HEK293 (cell line): ENCODE measurements around the gene ARHGAP15.

ENCODE experiments used
- CTCF ChIA-PET: fragments of 350-600 bp; formaldehyde crosslinking; extraction: SDS; loops from one replicate; lab custom pipeline; 2021; ENCODE audit warnings: antibody characterized with exemption; lab: Yijun Ruan, JAX
- POLR2A ChIA-PET: fragments of 300-600 bp; formaldehyde crosslinking; extraction: SDS; loops from one replicate; lab custom pipeline; 2020; ENCODE audit warnings: antibody characterized with exemption, inconsistent platforms; lab: Yijun Ruan, JAX
- H3K27ac ChIP-seq: fragments of 200-500 bp; sonication (Bioruptor generic); 2 replicates; pipeline ENCODE4 v1.5.1; 2014; ENCODE audit warnings: low read depth, low read length, control low read depth, inconsistent platforms; ENCODE audit errors: extremely low read depth
- H3K36me3 ChIP-seq, 2 experiments: fragments of 200-500 bp in 1 of 2; sonication (Bioruptor generic) in 1 of 2; 1 replicate in 1 of 2; 2 replicates in 1 of 2; pipeline ENCODE4 v1.5.1; 2014 to 2017; ENCODE audit warnings: inconsistent platforms in 2 of 2, low read length in 2 of 2; ENCODE audit not compliant: control insufficient read depth in 2 of 2, insufficient read depth in 1 of 2
- H3K4me1 ChIP-seq: fragments of 200-500 bp; sonication (Bioruptor generic); 2 replicates; pipeline ENCODE4 v1.5.1; 2014; ENCODE audit warnings: mild to moderate bottlenecking, low read length, inconsistent platforms; ENCODE audit not compliant: control insufficient read depth, insufficient read depth
- H3K4me3 ChIP-seq: 2 replicates; pipeline ENCODE4 v1.5.1; 2011; ENCODE audit warnings: low read depth, mild to moderate bottlenecking, control low read depth, low read length, moderate library complexity
- H3K9me3 ChIP-seq: fragments of 200-500 bp; sonication (Bioruptor generic); 2 replicates; pipeline ENCODE4 v1.5.1; 2014; ENCODE audit warnings: low read depth, low read length, inconsistent platforms; ENCODE audit not compliant: control insufficient read depth, insufficient read depth
- EGR2 ChIP-seq: fragments of 450-650 bp; formaldehyde crosslinking; IDR thresholded peaks from 2 replicates; pipeline ENCODE4 v1.5.1; 2016; ENCODE audit warnings: low read depth, missing biosample characterization, missing genetic modification characterization
- GLIS1 ChIP-seq: fragments of 450-650 bp; formaldehyde crosslinking; IDR thresholded peaks from 2 replicates; pipeline ENCODE4 v1.5.1; 2016; ENCODE audit warnings: missing biosample characterization, missing genetic modification characterization
- IKZF3 ChIP-seq: fragments of 450-650 bp; IDR thresholded peaks from 2 replicates; pipeline ENCODE4 v1.5.0; 2018; ENCODE audit warnings: missing biosample characterization, mild to moderate bottlenecking, missing genetic modification characterization, moderate library complexity
- KLF7 ChIP-seq: fragments of 450-650 bp; formaldehyde crosslinking; IDR thresholded peaks from 2 replicates; pipeline ENCODE4 v1.5.1; 2016; ENCODE audit warnings: missing biosample characterization, missing genetic modification characterization, borderline replicate concordance
- SCRT2 ChIP-seq: fragments of 450-650 bp; formaldehyde crosslinking; IDR thresholded peaks from 2 replicates; pipeline ENCODE4 v1.5.1; 2016; ENCODE audit warnings: missing biosample characterization, missing genetic modification characterization
- WT1 ChIP-seq: fragments of 450-650 bp; formaldehyde crosslinking; IDR thresholded peaks from 2 replicates; pipeline ENCODE4 v1.5.1; 2016; ENCODE audit warnings: missing biosample characterization, missing genetic modification characterization
- YY1 ChIP-seq: fragments of 450-650 bp; formaldehyde crosslinking; IDR thresholded peaks from 2 replicates; pipeline ENCODE4 v1.5.1; 2018; ENCODE audit warnings: missing biosample characterization, missing genetic modification characterization
- ZFP41 ChIP-seq: fragments of 450-650 bp; formaldehyde crosslinking; IDR thresholded peaks from 2 replicates; pipeline ENCODE4 v1.5.1; 2016; ENCODE audit warnings: missing biosample characterization, missing genetic modification characterization, borderline replicate concordance
- ZNF146 ChIP-seq: fragments of 450-650 bp; formaldehyde crosslinking; IDR thresholded peaks from 2 replicates; pipeline ENCODE4 v1.5.1; 2016; ENCODE audit warnings: missing biosample characterization, missing genetic modification characterization
- ZNF302 ChIP-seq: fragments of 450-650 bp; formaldehyde crosslinking; IDR thresholded peaks from 2 replicates; pipeline ENCODE4 v1.5.1; 2016; ENCODE audit warnings: missing biosample characterization, missing genetic modification characterization, low read depth
- ZNF354C ChIP-seq: fragments of 450-650 bp; formaldehyde crosslinking; IDR thresholded peaks from 2 replicates; pipeline ENCODE4 v1.5.1; 2016; ENCODE audit warnings: missing biosample characterization, missing genetic modification characterization, low read depth, borderline replicate concordance
- ZNF48 ChIP-seq: fragments of 450-650 bp; formaldehyde crosslinking; IDR thresholded peaks from 2 replicates; pipeline ENCODE4 v1.5.1; 2016; ENCODE audit warnings: missing biosample characterization, missing genetic modification characterization
- ZNF510 ChIP-seq: fragments of 450-650 bp; formaldehyde crosslinking; IDR thresholded peaks from 2 replicates; pipeline ENCODE4 v1.5.1; 2018; ENCODE audit warnings: mild to moderate bottlenecking, missing genetic modification characterization, missing biosample characterization; ENCODE audit not compliant: insufficient replicate concordance
- ZNF558 ChIP-seq: fragments of 450-650 bp; formaldehyde crosslinking; IDR thresholded peaks from 2 replicates; pipeline ENCODE4 v1.5.1; 2016; ENCODE audit warnings: missing biosample characterization, missing genetic modification characterization
- TF ChIP-seq, protein P1 (sequence below): fragments of 450-650 bp; formaldehyde crosslinking; IDR thresholded peaks from 2 replicates; pipeline ENCODE4 v1.5.1; 2016; ENCODE audit warnings: missing biosample characterization, missing genetic modification characterization, borderline replicate concordance
- TF ChIP-seq, protein P2 (sequence below): fragments of 450-650 bp; formaldehyde crosslinking; conservative IDR thresholded peaks from 2 replicates; pipeline ENCODE4 v1.5.1; 2016; ENCODE audit warnings: low read depth, missing biosample characterization, missing genetic modification characterization
- TF ChIP-seq, protein P3 (sequence below): fragments of 450-650 bp; formaldehyde crosslinking; IDR thresholded peaks from 2 replicates; pipeline ENCODE4 v1.5.1; 2016; ENCODE audit warnings: missing biosample characterization, missing genetic modification characterization, low read depth
- TF ChIP-seq, protein P4 (sequence below): fragments of 450-650 bp; formaldehyde crosslinking; IDR thresholded peaks from 2 replicates; pipeline ENCODE4 v1.5.1; 2016; ENCODE audit warnings: missing biosample characterization, missing genetic modification characterization

Gene ARHGAP15

DNA sequence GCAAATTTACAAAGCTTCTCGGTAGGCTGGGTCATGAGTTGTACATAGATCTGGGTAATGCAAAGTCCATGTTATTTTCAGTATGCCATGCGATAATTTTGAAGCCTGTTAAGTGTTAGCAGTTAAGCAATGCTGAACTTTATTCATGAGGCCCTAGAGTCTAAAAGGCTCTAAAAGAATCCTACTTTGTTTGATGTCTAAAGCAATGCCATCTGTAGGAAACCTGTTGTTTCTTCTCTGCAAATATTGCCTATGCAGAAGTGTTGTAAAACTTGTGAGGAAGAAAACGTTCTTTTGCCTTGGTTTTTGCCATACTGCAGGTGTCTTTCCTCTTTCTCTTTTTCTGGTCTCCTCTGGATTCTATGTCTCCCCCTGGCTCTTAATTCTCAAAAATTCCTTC, 9.1 kb downstream of the ARHGAP15 start (continued):
- no peak for TF ChIP-seq IKZF3 (tag by site-specific recombination)
- TF ChIP-seq ZNF302 (tag by site-specific recombination), result no peak
- no peak for TF ChIP-seq SCRT2 (tag by site-specific recombination)
- TF ChIP-seq EGR2, result no peak
- no peak for TF ChIP-seq GLIS1 (tag by site-specific recombination)
- TF ChIP-seq ZNF558 (tag by site-specific recombination), result no peak
- no peak for TF ChIP-seq ZNF146
- TF ChIP-seq ZNF48 (tag by site-specific recombination), result no peak
- no peak for TF ChIP-seq ZFP41 (tag by site-specific recombination)

DNA sequence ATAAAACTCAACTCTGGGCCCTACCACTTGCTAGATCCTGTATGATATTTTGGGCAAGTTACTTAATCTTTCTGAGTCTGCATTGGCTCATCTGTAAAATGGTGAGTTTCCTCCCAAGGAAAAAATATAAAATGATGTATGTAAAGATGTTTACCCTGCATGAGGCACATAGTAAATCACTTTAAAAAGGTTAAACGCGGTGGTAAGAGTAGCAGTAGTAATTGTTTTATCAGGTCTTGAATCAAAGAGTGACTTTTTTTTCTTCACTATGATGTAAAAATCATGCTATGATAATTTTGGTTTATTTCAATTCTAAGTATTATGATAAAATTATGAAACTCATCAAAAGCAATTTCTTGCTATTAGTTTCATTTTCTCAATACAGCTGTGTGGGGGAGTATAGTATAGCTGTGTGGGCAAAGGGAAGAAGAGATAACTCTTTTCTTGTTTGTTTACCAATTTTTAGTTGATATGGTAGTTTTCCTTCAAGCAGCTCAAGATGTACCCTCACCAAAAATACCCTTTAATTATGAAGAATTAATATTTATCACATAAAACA, 10.7 kb downstream of the ARHGAP15 start:
- POLR2A ChIA-PET, result no interaction called here
- Histone ChIP-seq H3K9me3 (no peaks in the 10 kb centered on the region), H3K27ac (no peak overlapping the region), H3K4me3 (no peak overlapping the region), H3K36me3 (no peaks in the 10 kb centered on the region), H3K4me1 (no peaks in the 10 kb centered on the region)
- CTCF ChIA-PET, result interaction anchor here (0.5 to 0.8 kb wide), 2 partner anchors 90 to 119 kb away, joined by 3 read pairs; no protein-coding TSS in a partner anchor
- TF ChIP-seq, protein P1, sequence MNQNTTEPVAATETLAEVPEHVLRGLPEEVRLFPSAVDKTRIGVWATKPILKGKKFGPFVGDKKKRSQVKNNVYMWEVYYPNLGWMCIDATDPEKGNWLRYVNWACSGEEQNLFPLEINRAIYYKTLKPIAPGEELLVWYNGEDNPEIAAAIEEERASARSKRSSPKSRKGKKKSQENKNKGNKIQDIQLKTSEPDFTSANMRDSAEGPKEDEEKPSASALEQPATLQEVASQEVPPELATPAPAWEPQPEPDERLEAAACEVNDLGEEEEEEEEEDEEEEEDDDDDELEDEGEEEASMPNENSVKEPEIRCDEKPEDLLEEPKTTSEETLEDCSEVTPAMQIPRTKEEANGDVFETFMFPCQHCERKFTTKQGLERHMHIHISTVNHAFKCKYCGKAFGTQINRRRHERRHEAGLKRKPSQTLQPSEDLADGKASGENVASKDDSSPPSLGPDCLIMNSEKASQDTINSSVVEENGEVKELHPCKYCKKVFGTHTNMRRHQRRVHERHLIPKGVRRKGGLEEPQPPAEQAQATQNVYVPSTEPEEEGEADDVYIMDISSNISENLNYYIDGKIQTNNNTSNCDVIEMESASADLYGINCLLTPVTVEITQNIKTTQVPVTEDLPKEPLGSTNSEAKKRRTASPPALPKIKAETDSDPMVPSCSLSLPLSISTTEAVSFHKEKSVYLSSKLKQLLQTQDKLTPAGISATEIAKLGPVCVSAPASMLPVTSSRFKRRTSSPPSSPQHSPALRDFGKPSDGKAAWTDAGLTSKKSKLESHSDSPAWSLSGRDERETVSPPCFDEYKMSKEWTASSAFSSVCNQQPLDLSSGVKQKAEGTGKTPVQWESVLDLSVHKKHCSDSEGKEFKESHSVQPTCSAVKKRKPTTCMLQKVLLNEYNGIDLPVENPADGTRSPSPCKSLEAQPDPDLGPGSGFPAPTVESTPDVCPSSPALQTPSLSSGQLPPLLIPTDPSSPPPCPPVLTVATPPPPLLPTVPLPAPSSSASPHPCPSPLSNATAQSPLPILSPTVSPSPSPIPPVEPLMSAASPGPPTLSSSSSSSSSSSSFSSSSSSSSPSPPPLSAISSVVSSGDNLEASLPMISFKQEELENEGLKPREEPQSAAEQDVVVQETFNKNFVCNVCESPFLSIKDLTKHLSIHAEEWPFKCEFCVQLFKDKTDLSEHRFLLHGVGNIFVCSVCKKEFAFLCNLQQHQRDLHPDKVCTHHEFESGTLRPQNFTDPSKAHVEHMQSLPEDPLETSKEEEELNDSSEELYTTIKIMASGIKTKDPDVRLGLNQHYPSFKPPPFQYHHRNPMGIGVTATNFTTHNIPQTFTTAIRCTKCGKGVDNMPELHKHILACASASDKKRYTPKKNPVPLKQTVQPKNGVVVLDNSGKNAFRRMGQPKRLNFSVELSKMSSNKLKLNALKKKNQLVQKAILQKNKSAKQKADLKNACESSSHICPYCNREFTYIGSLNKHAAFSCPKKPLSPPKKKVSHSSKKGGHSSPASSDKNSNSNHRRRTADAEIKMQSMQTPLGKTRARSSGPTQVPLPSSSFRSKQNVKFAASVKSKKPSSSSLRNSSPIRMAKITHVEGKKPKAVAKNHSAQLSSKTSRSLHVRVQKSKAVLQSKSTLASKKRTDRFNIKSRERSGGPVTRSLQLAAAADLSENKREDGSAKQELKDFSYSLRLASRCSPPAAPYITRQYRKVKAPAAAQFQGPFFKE (tag by site-specific recombination), result no peak

DNA sequence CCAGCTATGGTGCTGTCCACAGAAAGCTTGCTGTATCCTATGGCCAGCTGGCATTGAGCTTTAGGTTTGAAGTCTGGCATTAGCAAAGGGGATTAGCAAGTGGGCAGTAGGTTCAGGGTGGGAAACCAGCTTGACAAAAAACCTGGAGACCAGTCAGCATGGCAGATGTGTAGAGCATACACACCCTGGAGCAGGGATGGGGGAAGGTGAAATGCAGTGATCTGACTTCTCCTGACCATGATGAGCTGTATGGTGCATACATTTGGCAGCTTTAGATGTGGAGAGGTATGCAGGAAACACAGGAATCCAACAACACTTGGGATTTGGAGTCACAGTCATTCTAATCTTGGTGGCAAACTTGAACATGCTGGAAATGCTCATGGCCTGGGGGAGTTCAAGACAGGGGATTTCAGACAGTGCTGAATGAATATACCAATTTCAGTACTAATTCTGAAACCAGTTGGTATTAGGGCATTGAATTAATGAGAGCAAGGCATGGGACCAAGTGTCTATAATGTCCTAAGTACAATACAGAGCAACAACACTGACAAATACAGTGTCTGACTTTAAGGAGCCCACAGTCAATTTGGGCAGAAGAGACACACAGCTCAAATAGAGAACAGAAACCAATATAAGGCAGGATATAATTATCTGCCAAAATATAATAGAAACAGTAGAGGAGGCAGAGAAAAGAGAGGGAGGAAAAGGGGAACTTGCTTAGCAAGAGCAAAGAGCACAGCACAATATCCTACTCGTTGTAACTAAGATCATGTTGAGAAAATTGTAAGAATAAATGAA, 11.8 kb downstream of the ARHGAP15 start:
- no peaks in the 10 kb centered on the region for H3K4me1 ChIP-seq
- no peak overlapping the region for H3K4me3 ChIP-seq
- no peak overlapping the region for H3K27ac ChIP-seq
- H3K9me3 ChIP-seq, result no peaks in the 10 kb centered on the region
- no peaks in the 10 kb centered on the region for H3K36me3 ChIP-seq
- POLR2A ChIA-PET, result no interaction called here
- CTCF ChIA-PET, result interaction anchor here (0.6 to 0.8 kb wide), 3 partner anchors 19 to 231 kb away, joined by 3 read pairs; no protein-coding TSS in a partner anchor
- TF ChIP-seq, protein P2, sequence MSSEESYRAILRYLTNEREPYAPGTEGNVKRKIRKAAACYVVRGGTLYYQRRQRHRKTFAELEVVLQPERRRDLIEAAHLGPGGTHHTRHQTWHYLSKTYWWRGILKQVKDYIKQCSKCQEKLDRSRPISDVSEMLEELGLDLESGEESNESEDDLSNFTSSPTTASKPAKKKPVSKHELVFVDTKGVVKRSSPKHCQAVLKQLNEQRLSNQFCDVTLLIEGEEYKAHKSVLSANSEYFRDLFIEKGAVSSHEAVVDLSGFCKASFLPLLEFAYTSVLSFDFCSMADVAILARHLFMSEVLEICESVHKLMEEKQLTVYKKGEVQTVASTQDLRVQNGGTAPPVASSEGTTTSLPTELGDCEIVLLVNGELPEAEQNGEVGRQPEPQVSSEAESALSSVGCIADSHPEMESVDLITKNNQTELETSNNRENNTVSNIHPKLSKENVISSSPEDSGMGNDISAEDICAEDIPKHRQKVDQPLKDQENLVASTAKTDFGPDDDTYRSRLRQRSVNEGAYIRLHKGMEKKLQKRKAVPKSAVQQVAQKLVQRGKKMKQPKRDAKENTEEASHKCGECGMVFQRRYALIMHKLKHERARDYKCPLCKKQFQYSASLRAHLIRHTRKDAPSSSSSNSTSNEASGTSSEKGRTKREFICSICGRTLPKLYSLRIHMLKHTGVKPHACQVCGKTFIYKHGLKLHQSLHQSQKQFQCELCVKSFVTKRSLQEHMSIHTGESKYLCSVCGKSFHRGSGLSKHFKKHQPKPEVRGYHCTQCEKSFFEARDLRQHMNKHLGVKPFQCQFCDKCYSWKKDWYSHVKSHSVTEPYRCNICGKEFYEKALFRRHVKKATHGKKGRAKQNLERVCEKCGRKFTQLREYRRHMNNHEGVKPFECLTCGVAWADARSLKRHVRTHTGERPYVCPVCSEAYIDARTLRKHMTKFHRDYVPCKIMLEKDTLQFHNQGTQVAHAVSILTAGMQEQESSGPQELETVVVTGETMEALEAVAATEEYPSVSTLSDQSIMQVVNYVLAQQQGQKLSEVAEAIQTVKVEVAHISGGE (tag by site-specific recombination), result no peak
- TF ChIP-seq ZNF302 (tag by site-specific recombination), result no peak
- TF ChIP-seq, protein P3, sequence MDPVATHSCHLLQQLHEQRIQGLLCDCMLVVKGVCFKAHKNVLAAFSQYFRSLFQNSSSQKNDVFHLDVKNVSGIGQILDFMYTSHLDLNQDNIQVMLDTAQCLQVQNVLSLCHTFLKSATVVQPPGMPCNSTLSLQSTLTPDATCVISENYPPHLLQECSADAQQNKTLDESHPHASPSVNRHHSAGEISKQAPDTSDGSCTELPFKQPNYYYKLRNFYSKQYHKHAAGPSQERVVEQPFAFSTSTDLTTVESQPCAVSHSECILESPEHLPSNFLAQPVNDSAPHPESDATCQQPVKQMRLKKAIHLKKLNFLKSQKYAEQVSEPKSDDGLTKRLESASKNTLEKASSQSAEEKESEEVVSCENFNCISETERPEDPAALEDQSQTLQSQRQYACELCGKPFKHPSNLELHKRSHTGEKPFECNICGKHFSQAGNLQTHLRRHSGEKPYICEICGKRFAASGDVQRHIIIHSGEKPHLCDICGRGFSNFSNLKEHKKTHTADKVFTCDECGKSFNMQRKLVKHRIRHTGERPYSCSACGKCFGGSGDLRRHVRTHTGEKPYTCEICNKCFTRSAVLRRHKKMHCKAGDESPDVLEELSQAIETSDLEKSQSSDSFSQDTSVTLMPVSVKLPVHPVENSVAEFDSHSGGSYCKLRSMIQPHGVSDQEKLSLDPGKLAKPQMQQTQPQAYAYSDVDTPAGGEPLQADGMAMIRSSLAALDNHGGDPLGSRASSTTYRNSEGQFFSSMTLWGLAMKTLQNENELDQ (tag by site-specific recombination), result no peak
- TF ChIP-seq, protein P4, sequence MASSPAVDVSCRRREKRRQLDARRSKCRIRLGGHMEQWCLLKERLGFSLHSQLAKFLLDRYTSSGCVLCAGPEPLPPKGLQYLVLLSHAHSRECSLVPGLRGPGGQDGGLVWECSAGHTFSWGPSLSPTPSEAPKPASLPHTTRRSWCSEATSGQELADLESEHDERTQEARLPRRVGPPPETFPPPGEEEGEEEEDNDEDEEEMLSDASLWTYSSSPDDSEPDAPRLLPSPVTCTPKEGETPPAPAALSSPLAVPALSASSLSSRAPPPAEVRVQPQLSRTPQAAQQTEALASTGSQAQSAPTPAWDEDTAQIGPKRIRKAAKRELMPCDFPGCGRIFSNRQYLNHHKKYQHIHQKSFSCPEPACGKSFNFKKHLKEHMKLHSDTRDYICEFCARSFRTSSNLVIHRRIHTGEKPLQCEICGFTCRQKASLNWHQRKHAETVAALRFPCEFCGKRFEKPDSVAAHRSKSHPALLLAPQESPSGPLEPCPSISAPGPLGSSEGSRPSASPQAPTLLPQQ, result no peak
- no peak for TF ChIP-seq ZNF354C
- TF ChIP-seq ZNF510 (tag by site-specific recombination), result no peak
- TF ChIP-seq KLF7 (tag by site-specific recombination), result no peak
- TF ChIP-seq YY1 (tag by site-specific recombination), result no peak
- TF ChIP-seq WT1 (tag by site-specific recombination), result no peak
